Ovary (tissue), 9 donors: ENCODE data around the gene PSMD10. TPM values are rescaled to one million over a fixed set of nuclear protein-coding genes. Genes with fewer than 3 reads are reported as not detected.

Experiments
- DNase-seq, 5 donors: peaks; one replicate each; pipeline ENCODE4 v3.0.0-alpha.2; 2019 to 2020
- H3K27ac ChIP-seq, 2 donors: fragments of 200-600 bp; one replicate each; pipeline versions ENCODE4 v1.5.1 to v1.8.0; 2019 to 2022
- H3K27me3 ChIP-seq: fragments of 200-600 bp; one replicate; pipeline ENCODE4 v1.8.0; 2022
- H3K36me3 ChIP-seq: fragments of 200-600 bp; sonication (generic); one replicate; pipeline ENCODE4 v1.5.1; 2019
- H3K4me1 ChIP-seq: one replicate; pipeline ENCODE4 v1.8.1; 2013; ENCODE audit warnings: mild to moderate bottlenecking, moderate library complexity; ENCODE audit not compliant: insufficient read depth
- H3K4me3 ChIP-seq: fragments of 200-600 bp; sonication (generic); one replicate; pipeline ENCODE4 v1.5.1; 2017
- H3K9me3 ChIP-seq, 2 donors: fragments of 200-600 bp in 1 of 2; sonication (generic) in 1 of 2; one replicate each; pipeline versions ENCODE4 v1.5.1 to v1.8.1; 2013 to 2019; ENCODE audit warnings: mild to moderate bottlenecking in 1 of 2, moderate library complexity in 1 of 2
- EP300 ChIP-seq: sonication (generic); formaldehyde crosslinking; IDR thresholded peaks from one replicate; pipeline ENCODE4 v1.6.1; 2017; ENCODE audit warnings: antibody characterized with exemption
- POLR2A ChIP-seq: fragments of 450-650 bp; IDR thresholded peaks from one replicate; pipeline ENCODE4 v1.6.1; 2017; ENCODE audit warnings: antibody characterized with exemption, mild to moderate bottlenecking, moderate library complexity
- WGBS, 3 donors: extraction: QIAGEN DNeasy Blood & Tissue Kit in 1 of 3; methylation state at CpG; one replicate each; pipeline versions ENCODE4 v1.1.5 to v1.1.7; 2013 to 2017; 5-methylcytosine and 5-hydroxymethylcytosine counted together
- intact Hi-C, 4 donors: fragments of 100-400 bp; cut with DNase I; formaldehyde crosslinking; loops; one replicate each; pipeline versions ENCODE4 v1.11.0 to v1.15.1; 2022 to 2023
- polyA plus RNA-seq, 2 donors: library from polyadenylated mRNA; stranded (reverse); fragments of 200-250 nt in 1 of 2; fragments of 350-450 nt in 1 of 2; fragmentation: Illumina TruSeq in 1 of 2; extraction: RNeasy Lipid Tissue Mini Kit (QIAGEN cat#74804) in 1 of 2; gene quantifications; one replicate each; pipeline ENCODE4 v1.2.3, GENCODE V29; 2013 to 2014
- total RNA-seq, 7 donors: library from RNA; depleted of rRNA in 2 of 7; stranded (reverse); fragments of >200 nt in 2 of 7; fragmentation: NEBNext Ultra II Directional in 3 of 7; extraction: Animal tissue kit (Norgen Biotek cat#: 25700) in 3 of 7; gene quantifications; one replicate each; pipeline versions ENCODE4 v1.1.0 to v1.2.4, GENCODE V29; 2016 to 2023
- TF ChIP-seq, protein P1 (sequence below), 3 donors: fragments of 450-650 bp in 2 of 3; fragments of 200-600 bp in 1 of 3; IDR thresholded peaks; one replicate each; pipeline versions ENCODE4 v1.5.1 to v1.8.0; 2016 to 2022; ENCODE audit warnings: antibody characterized with exemption in 3 of 3, mild to moderate bottlenecking in 1 of 3
- donor health status: DM: no; HTN: no; CAD: no; lungs with moderate emphysema.
- donor health status: DM: no; HTN: no; CAD: no.
- donor health status: Bipolar disorder and iron deficiency.
- donor health status: DM: yes; HTN: yes; CAD: no.
- donor health status: DM: no; HTN: no; CAD: no.
- donor health status: DM: yes; HTN: yes; CAD: no.

PSMD10 gene
- total and polyA plus RNA-seq, 9 donors, result 24.0 to 59.4 (median 41.6) TPM

DNA sequence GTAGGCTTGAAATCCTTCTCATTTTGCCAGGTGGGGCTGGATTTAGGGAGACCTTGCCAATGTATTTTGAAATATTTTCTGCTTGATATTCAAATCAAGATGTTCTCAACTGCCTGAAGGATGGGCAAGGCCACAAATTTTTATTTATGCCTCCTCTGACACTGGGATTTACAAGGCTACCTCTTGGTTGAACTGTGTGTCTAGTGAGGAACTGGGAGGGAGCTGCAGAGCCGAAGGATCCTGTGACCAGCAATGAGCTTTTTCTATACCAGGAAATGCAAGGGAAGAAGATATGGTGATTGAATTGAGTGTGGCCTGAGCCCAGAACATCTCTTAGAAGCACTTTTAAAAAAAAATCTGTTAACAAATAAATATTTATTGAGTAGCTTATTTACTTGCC is 31.5 kb downstream of the PSMD10 start:
- TF ChIP-seq EP300 (no peak), POLR2A (no peak)
- TF ChIP-seq, protein P1, sequence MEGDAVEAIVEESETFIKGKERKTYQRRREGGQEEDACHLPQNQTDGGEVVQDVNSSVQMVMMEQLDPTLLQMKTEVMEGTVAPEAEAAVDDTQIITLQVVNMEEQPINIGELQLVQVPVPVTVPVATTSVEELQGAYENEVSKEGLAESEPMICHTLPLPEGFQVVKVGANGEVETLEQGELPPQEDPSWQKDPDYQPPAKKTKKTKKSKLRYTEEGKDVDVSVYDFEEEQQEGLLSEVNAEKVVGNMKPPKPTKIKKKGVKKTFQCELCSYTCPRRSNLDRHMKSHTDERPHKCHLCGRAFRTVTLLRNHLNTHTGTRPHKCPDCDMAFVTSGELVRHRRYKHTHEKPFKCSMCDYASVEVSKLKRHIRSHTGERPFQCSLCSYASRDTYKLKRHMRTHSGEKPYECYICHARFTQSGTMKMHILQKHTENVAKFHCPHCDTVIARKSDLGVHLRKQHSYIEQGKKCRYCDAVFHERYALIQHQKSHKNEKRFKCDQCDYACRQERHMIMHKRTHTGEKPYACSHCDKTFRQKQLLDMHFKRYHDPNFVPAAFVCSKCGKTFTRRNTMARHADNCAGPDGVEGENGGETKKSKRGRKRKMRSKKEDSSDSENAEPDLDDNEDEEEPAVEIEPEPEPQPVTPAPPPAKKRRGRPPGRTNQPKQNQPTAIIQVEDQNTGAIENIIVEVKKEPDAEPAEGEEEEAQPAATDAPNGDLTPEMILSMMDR (IDR thresholded peaks at IDR 0.05), result no peak
- Histone ChIP-seq H3K27me3 (no peaks in the 10 kb centered on the region), H3K9me3 (no peaks in the 10 kb centered on the region), H3K4me1 (no peaks in the 10 kb centered on the region), H3K36me3 (no peaks in the 10 kb centered on the region), H3K27ac (no peak overlapping the region), H3K4me3 (no peak overlapping the region)
- intact Hi-C loops, result loop anchor here in 1 of 4 donors (1.0 kb wide), 1 partner anchor 34 kb away; no protein-coding TSS in a partner anchor
- no peak for DNase-seq
- 67 to 88% (median 83%) methylated on average over 1 of the region's 1 CpG for WGBS, 3 donors

DNA sequence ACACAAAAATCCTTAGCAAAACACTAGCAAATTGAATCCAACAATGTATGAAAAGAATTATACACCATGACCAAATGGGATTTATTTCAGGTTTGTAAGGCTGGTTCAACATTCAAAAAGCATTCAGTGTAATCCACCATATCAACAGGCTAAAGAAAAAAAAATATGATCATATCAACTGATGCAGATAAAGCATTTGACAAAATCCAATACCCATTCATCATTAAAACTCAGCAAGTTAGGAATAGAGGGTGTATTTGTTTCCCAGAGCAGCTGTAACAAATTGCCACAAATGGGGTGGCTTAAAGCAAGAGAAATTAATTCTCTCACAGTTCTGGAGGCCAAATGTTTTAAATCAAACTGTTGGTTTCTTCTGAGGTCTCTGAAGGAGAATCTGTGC is 35.8 kb downstream of the PSMD10 start:
- H3K4me3 ChIP-seq, result no peak overlapping the region
- TF ChIP-seq POLR2A (no peak), EP300 (no peak)
- TF ChIP-seq, protein P1 (IDR thresholded peaks at IDR 0.05), result no peak
- no peak overlapping the region for H3K27ac ChIP-seq
- H3K4me1 ChIP-seq, result no peaks in the 10 kb centered on the region
- intact Hi-C loops, result no loop called here
- H3K27me3 ChIP-seq, result no peaks in the 10 kb centered on the region
- no peaks in the 10 kb centered on the region for H3K9me3 ChIP-seq
- no peaks in the 10 kb centered on the region for H3K36me3 ChIP-seq
- DNase-seq, result no peak

DNA sequence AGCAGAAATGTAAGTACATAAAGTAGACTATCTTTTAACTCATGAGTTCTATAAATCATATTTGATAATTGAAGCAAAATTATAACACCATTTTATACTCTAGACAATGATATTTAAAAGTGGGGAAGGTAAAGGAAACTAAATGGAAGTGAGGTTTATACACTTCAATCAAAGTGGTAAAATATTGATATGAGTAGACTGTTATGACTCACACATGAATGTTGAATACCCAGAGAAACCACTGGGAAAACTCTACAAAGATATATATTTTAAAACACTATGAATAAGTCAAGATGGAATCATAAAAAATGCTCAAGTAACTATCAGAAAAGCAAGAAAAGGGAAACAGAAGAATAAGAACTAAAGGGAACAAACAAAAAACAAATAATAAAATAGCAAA is 38.1 kb downstream of the PSMD10 start:
- H3K27me3 ChIP-seq, result no peaks in the 10 kb centered on the region
- no peaks in the 10 kb centered on the region for H3K4me1 ChIP-seq
- intact Hi-C loops, result no loop called here
- TF ChIP-seq, protein P1 (IDR thresholded peaks at IDR 0.05), result no peak
- TF ChIP-seq POLR2A (no peak), EP300 (no peak)
- no peak for DNase-seq
- no peak overlapping the region for H3K27ac ChIP-seq
- H3K36me3 ChIP-seq, result no peaks in the 10 kb centered on the region
- H3K9me3 ChIP-seq, result no peaks in the 10 kb centered on the region
- H3K4me3 ChIP-seq, result no peak overlapping the region

DNA sequence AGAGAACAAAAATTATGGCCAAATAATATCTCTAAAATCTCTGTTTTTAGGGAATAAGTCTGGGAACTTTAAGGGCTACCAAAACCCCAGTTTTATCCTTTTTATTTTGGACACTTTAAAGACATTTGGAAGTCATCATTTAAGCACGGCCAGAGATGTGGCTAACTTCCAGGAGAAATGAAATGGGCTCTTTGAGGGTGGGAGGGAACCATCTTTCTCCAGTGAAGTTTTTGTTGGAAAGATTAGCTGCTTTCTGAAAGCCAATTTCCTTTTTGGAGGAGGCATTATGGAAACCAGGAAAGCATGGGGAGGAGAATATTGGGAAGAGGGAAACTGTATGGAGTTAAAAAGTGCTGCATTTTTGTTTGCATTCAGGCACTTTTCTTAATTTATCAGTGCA is 41.7 kb downstream of the PSMD10 start:
- intact Hi-C loops, result no loop called here

More for the DNA sequence above, 41.7 kb downstream of the PSMD10 start:
- H3K36me3 ChIP-seq, result no peaks in the 10 kb centered on the region
- no peaks in the 10 kb centered on the region for H3K4me1 ChIP-seq
- TF ChIP-seq POLR2A (no peak), EP300 (no peak)
- TF ChIP-seq, protein P1 (IDR thresholded peaks at IDR 0.05), result no peak
- H3K27ac ChIP-seq, result no peak overlapping the region
- no peaks in the 10 kb centered on the region for H3K27me3 ChIP-seq
- H3K4me3 ChIP-seq, result no peak overlapping the region
- no peak for DNase-seq
- no peaks in the 10 kb centered on the region for H3K9me3 ChIP-seq
- WGBS, 3 donors, result 16 to 19% (median 17%) methylated on average over 1 of the region's 1 CpG
